Measurements from ENCODE around the gene TP63.

GRCh38 chr3:189792046-189792929 lies 161.1 kb downstream of the TP63 start:
- TF ChIP-seq POLR2A (IDR thresholded peaks at IDR 0.05) (no peak), CTCF (IDR thresholded peaks at IDR 0.05) (no peak), POLR2AphosphoS5 (IDR thresholded peaks at IDR 0.05; ENCODE audit: insufficient read depth in 1 of 2, low read depth in 1 of 2) (no peak)
